HG03060 (cell line): ENCODE measurements around the gene KRTAP5-4.
"Not testable (repeated sequence)": the region's sequence is repeated elsewhere in the genome, so short reads cannot be mapped to it uniquely, and the experiment has no call there.

Experiments
- ATAC-seq: cut with Tn5 transposase; IDR thresholded peaks from one replicate; pipeline ENCODE4 v1.9.1; 2021; ENCODE audit warnings: low read depth, moderate number of reproducible peaks; ENCODE audit not compliant: unreplicated experiment

The KRTAP5-4 gene

GRCh38 chr11:1639666-1640065 is 17.7 kb upstream of the KRTAP5-4 start:
- ATAC-seq, result no peak

GRCh38 chr11:1639102-1639620 is 17.2 kb upstream of the KRTAP5-4 start:
- no peak for ATAC-seq

- ATAC-seq, result no peak
Observed at GRCh38 chr11:1638344-1638743, 16.4 kb upstream of the KRTAP5-4 start.

- no peak for ATAC-seq
Observed at GRCh38 chr11:1637628-1638027, 15.7 kb upstream of the KRTAP5-4 start.

GRCh38 chr11:1636291-1636950 is 14.5 kb upstream of the KRTAP5-4 start:
- ATAC-seq, result no peak

- ATAC-seq, result no peak
Observed at GRCh38 chr11:1633864-1634263, 11.9 kb upstream of the KRTAP5-4 start.

GRCh38 chr11:1632053-1632714 is 10.2 kb upstream of the KRTAP5-4 start:
- ATAC-seq, result no peak

GRCh38 chr11:1631066-1631568 is 9.2 kb upstream of the KRTAP5-4 start:
- ATAC-seq, result no peak

GRCh38 chr11:1630271-1630670 is 8.3 kb upstream of the KRTAP5-4 start:
- ATAC-seq, result no peak

- ATAC-seq, result no peak
Observed at GRCh38 chr11:1629326-1630185, 7.6 kb upstream of the KRTAP5-4 start, which contains the start of gene KRTAP5-5. TSS of gene KRTAP5-5 (plus strand) at chr11:1629775. CDS start at chr11:1629841, 66 bp downstream.

- ATAC-seq, result no peak
Observed at GRCh38 chr11:1628506-1629325, 6.8 kb upstream of the KRTAP5-4 start.

GRCh38 chr11:1625541-1625940 is 3.6 kb upstream of the KRTAP5-4 start:
- ATAC-seq, result no peak

- ATAC-seq, result no peak
Observed at GRCh38 chr11:1624621-1625020, 2.7 kb upstream of the KRTAP5-4 start.

GRCh38 chr11:1623716-1624115 is 1.8 kb upstream of the KRTAP5-4 start:
- no peak for ATAC-seq

- ATAC-seq, result no peak
Observed at GRCh38 chr11:1619449-1619848, 2.5 kb downstream of the KRTAP5-4 start.

GRCh38 chr11:1618231-1618630 is 3.7 kb downstream of the KRTAP5-4 start:
- ATAC-seq, result no peak

- ATAC-seq, result no peak
Observed at GRCh38 chr11:1608363-1608762, 13.6 kb downstream of the KRTAP5-4 start, which contains the start of gene KRTAP5-3. TSS of gene KRTAP5-3 (minus strand) at chr11:1608463. CDS start at chr11:1608385, 78 bp downstream.

GRCh38 chr11:1607901-1608300 is 14.0 kb downstream of the KRTAP5-4 start:
- ATAC-seq, result not testable (repeated sequence)

GRCh38 chr11:1607156-1607845 is 14.6 kb downstream of the KRTAP5-4 start:
- ATAC-seq, result not testable (repeated sequence)
